BJ (cell line): ENCODE measurements around the gene PHOSPHO2. TPM values are rescaled to one million over a fixed set of nuclear protein-coding genes. Genes with fewer than 3 reads are reported as not detected.

Experiments
- CTCF ChIA-PET: fragments of 350-600 bp; formaldehyde crosslinking; extraction: SDS; loops from one replicate; lab custom pipeline; 2021; ENCODE audit warnings: antibody characterized with exemption, inconsistent platforms; lab: Yijun Ruan, JAX
- POLR2A ChIA-PET: fragments of 300-600 bp; sonication (Branson Sonifier 250); formaldehyde crosslinking; extraction: SDS; loops from one replicate; lab custom pipeline; 2021; ENCODE audit warnings: antibody characterized with exemption; lab: Charles Lee
- DNase-seq: peaks from one replicate; pipeline ENCODE4 v3.0.0-alpha.2; 2011; ENCODE audit warnings: low read depth
- H3K27me3 ChIP-seq: 2 replicates; pipeline ENCODE4 v1.6.0; 2011; ENCODE audit warnings: low read length; ENCODE audit not compliant: control insufficient read depth, insufficient read depth
- H3K36me3 ChIP-seq: 2 replicates; pipeline ENCODE4 v1.5.1; 2011; ENCODE audit warnings: low read length; ENCODE audit not compliant: control insufficient read depth, insufficient read depth
- H3K4me3 ChIP-seq: 2 replicates; pipeline ENCODE4 v1.5.1; 2011; ENCODE audit warnings: low read depth, mild to moderate bottlenecking, control low read depth, low read length
- polyA plus RNA-seq: library from polyadenylated mRNA; depleted of rRNA; stranded (reverse); fragments of >200 nt; gene quantifications from 2 replicates; pipeline ENCODE4 v1.2.3, GENCODE V29; 2011
- TF ChIP-seq, protein P1 (sequence below): IDR thresholded peaks from 2 replicates; pipeline ENCODE4 v1.5.1; 2011; ENCODE audit warnings: low read depth, mild to moderate bottlenecking, control low read depth, inconsistent platforms, low read length, moderate library complexity; ENCODE audit not compliant: insufficient read depth

The PHOSPHO2 gene
- polyA plus RNA-seq, 1 experiment, result 0.40 TPM

DNA sequence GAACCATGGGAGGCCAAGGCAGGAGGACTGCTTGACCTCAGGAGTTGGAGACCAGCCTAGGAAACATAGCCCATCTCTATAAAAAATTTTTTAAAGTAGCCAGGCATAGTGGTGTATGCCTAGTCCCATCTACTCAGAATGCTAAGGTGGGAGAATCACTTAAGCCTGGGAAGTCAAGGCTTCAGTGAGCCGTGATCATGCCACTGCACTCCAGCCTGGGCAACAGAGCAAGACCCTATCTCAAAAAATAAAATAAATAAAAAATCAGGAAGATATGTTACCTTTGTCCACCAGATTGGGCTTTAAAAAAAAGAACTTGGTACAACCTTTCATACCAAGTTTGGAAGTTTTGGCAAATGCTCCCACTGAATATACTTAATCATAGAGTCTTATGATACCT, 35.4 kb upstream of the PHOSPHO2 start:
- TF ChIP-seq, protein P1, sequence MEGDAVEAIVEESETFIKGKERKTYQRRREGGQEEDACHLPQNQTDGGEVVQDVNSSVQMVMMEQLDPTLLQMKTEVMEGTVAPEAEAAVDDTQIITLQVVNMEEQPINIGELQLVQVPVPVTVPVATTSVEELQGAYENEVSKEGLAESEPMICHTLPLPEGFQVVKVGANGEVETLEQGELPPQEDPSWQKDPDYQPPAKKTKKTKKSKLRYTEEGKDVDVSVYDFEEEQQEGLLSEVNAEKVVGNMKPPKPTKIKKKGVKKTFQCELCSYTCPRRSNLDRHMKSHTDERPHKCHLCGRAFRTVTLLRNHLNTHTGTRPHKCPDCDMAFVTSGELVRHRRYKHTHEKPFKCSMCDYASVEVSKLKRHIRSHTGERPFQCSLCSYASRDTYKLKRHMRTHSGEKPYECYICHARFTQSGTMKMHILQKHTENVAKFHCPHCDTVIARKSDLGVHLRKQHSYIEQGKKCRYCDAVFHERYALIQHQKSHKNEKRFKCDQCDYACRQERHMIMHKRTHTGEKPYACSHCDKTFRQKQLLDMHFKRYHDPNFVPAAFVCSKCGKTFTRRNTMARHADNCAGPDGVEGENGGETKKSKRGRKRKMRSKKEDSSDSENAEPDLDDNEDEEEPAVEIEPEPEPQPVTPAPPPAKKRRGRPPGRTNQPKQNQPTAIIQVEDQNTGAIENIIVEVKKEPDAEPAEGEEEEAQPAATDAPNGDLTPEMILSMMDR, result no peak
- POLR2A ChIA-PET, result no interaction called here
- CTCF ChIA-PET, result no interaction called here
- Histone ChIP-seq H3K4me3 (no peak overlapping the region), H3K36me3 (no peaks in the 10 kb centered on the region), H3K27me3 (peaks cover 1% of the 10 kb centered on the region; the same call in 1 of the 2 replicates)
- no peak for DNase-seq

DNA sequence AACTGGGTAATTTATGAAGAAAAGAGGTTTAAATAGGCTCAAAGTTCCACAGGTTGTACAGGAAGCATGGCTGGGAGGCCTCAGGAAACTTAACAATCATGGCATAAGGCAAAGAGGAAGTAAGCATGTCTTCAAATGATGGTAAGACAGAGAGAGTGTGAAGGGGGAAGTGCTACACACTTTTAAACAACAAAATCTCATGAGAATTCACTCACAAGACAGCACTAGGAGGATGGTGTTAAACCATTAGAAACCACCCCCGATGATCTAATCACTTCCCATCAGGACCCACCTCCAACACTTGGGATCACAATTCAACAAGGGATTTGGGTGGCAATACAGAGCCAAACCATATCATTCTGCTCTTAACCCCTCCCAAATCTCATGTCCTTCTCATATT, 34.9 kb upstream of the PHOSPHO2 start:
- CTCF ChIA-PET, result no interaction called here
- TF ChIP-seq, protein P1, result no peak
- no peak for DNase-seq

DNA sequence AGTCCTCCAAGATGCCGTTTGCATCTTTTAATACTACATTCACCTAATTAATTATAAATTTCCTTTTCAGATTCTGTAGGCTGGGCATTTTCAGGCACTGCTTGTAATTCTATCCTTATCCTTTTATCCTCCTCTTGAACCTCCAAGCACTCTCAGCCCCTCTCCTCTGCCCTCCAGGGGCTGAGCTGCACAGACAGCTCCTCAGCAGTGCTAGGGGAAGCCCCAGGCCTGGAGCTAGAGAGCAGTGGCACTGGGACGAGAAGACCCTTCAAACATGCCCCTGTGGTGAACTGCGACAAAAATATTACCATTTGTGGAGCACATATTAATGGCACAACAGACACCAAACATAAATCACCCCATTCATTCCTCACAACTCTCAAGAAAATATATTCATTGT, 33.0 kb upstream of the PHOSPHO2 start:
- Histone ChIP-seq H3K27me3 (peaks cover 1% of the 10 kb centered on the region; the same call in 1 of the 2 replicates), H3K36me3 (no peaks in the 10 kb centered on the region), H3K4me3 (no peak overlapping the region)
- ChIA-PET POLR2A (no interaction called here), CTCF (interaction anchor here (0.8 kb wide), 1 partner anchor 16 kb away, joined by 3 read pairs; no protein-coding TSS in a partner anchor)
- TF ChIP-seq, protein P1, result no peak
- no peak for DNase-seq

More for the DNA sequence above, 34.9 kb upstream of the PHOSPHO2 start:
- Histone ChIP-seq H3K36me3 (no peaks in the 10 kb centered on the region), H3K4me3 (no peak overlapping the region), H3K27me3 (peaks cover 1% of the 10 kb centered on the region; the same call in 1 of the 2 replicates)
- POLR2A ChIA-PET, result no interaction called here

DNA sequence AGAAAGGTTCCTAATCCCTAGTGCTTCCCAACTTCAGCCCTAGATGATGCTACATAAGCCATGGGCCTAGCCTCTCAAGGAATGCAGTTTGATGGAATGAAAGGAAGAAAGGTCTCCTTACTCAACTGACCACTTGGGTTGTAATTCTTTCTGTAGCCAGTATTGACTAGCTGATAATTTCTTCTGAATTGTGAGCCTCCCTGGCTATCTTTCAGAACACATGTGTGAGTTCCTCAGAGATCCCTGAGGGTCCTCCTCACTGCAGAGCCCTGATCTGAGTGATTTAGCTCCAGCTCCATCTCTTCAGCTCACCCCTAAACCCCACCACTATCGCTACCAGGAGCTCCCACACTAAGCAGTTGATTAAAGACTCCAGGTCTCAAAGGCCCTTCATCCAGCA, 31.5 kb upstream of the PHOSPHO2 start:
- POLR2A ChIA-PET, result no interaction called here
- no peaks in the 10 kb centered on the region for H3K36me3 ChIP-seq
- no peaks in the 10 kb centered on the region for H3K27me3 ChIP-seq
- TF ChIP-seq, protein P1, result no peak
- DNase-seq, result no peak
- CTCF ChIA-PET, result no interaction called here
- no peak overlapping the region for H3K4me3 ChIP-seq

DNA sequence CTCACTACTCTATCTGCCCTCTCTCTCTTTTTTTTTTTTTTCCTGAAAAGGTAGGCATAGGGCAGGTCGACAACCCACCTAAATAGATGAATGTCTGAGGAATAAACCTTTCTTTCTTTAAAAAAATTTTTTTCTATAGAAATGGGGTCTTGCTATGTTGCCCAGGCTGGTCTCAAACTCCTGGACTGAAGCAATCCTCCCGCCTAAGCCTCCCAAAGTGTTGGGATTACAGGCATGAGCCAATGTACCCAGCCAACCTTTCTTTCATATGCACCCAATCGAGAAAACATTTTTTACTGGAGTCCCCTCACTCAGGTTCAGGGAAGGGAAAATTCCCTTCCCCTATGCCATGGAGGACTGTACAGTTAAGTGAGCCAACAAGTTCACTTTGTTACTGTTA, 31.0 kb upstream of the PHOSPHO2 start:
- Histone ChIP-seq H3K4me3 (no peak overlapping the region), H3K27me3 (no peaks in the 10 kb centered on the region), H3K36me3 (no peaks in the 10 kb centered on the region)
- ChIA-PET CTCF (interaction anchor here (1.6 kb wide), 1 partner anchor 11 kb away, joined by 3 read pairs; no protein-coding TSS in a partner anchor), POLR2A (no interaction called here)
- DNase-seq, result no peak
- TF ChIP-seq, protein P1, result no peak
